NCI-H1092 treated with DMSO at 0.1 percent for 48 hours (cell line): Measurements from ENCODE around the gene MCCC1.
"Not testable (repeated sequence)": the region's sequence is repeated elsewhere in the genome, so short reads cannot be mapped to it uniquely, and the experiment has no call there.

Experiments used
- DNase-seq: peaks from one replicate; lab custom pipeline; 2025; lab: John Stamatoyannopoulos, UW

MCCC1 gene

GRCh38 chr3:183099026-183099837 is at the start of gene MCCC1:
Gene MCCC1 (minus strand): TSS chr3:183099496. CDS start chr3:183099440, 56 bp downstream.
- DNase-seq = peak; percentile 98

GRCh38 chr3:183148056-183148455 is 48.8 kb upstream of the MCCC1 start:
- DNase-seq = no peak

GRCh38 chr3:183144363-183144762 is 45.1 kb upstream of the MCCC1 start:
- DNase-seq = no peak

DNA sequence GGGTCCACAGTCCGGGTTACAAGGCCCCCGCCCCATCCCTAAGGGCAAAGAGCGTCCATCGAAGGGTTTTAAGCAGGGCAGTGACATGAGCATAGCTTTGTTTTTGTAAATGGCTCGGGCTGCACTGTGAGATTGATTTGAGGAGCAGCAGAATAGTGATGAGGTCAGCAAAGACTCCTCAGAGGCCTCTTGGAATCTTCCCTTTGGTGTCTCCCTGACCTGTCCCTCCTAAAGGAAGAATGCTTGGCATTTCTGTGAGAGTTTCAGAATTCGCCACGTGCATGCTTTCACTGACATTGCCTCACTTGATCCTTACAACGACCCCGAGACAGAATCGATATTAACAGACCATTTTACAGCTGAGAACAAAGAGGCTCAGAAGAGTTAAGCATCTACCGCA is 42.9 kb upstream of the MCCC1 start:
- no peak for DNase-seq

- DNase-seq = no peak
Measured at GRCh38 chr3:183134844-183135243, 35.5 kb upstream of the MCCC1 start.

GRCh38 chr3:183132409-183132808 is 33.1 kb upstream of the MCCC1 start:
- no peak for DNase-seq

DNA sequence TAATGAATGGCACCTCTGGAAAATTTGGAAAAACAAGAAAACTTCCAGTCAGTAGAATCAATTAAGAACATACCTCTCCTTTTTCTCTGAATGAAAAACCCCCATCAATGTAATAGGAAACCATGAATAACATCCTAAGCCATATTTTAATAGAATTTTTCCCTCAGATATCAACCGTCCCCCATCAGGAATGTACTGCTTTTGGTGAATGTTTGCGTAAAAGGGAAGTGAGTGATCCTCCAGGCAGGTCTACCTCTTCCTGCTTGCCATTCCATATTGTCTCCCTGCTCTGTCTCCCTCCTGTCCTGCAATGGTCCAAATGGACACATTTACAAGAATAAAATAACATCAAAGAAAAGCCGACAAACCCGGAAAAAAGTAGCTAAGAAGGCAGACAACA is 32.4 kb upstream of the MCCC1 start:
- no peak for DNase-seq

DNA sequence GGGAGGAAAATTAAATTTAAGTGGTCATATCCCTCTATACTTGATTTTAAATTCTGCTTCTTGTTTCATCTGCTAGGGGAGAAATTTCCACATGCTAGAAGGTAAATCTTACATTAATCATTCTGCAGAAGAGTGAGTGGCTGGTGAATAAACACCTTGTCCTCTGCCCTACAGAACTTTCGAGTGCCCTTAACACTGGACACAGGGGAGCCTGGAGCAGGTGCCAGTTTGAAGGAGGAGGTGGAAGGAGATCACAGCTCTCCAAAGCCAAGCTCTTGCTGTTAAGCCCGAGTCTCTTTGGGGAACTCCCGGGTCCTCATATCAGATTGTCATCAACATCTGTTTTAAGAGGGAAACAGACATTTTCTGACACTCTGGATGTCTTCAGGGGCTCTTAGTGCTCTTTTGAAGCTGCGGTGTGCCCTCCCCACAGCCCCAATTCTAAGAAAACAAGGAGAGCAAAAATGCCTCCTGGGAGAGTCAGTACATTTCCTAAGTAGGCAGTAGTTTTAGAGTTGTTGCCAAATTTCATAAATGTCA is 32.0 kb upstream of the MCCC1 start:
- no peak for DNase-seq

DNA sequence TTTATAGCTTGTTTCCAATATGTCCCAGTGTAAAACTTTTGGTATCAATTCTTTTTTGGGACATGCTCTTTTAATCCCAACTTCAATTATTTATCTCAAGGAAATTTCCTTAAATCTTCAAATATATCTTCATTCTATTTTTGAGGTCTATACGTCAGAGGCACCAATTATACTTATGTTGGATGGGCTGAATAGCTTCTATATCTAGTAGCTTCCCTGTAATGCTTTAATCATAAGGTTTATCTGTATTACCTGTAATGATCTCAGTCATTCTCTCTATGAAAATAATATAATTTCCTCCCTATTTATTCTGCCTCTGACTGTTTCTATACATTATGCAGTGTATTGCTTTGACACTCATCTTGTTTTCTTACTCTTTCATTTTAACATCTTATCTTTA is 29.9 kb upstream of the MCCC1 start:
- no peak for DNase-seq

DNA sequence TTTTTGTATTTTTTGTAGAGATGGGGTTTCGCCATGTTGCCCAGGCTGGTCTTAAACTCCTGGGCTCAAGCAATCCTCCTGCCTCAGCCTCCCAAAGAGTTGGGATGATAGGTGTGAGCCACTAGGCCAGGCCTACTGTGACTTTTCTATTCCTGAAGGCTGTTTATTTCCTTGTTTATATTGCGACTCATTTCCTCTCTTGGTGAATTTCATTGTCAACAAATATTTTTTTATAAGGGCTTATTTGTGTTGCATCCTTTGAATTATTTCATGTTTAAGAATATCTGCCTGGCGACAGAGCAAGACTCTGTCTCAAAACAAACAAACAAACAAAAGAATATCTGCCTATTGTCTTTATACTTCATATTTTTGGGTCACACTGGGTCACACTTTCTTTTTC is 29.4 kb upstream of the MCCC1 start:
- DNase-seq = no peak

- DNase-seq = no peak
Measured at GRCh38 chr3:183123891-183124290, 24.6 kb upstream of the MCCC1 start.

DNA sequence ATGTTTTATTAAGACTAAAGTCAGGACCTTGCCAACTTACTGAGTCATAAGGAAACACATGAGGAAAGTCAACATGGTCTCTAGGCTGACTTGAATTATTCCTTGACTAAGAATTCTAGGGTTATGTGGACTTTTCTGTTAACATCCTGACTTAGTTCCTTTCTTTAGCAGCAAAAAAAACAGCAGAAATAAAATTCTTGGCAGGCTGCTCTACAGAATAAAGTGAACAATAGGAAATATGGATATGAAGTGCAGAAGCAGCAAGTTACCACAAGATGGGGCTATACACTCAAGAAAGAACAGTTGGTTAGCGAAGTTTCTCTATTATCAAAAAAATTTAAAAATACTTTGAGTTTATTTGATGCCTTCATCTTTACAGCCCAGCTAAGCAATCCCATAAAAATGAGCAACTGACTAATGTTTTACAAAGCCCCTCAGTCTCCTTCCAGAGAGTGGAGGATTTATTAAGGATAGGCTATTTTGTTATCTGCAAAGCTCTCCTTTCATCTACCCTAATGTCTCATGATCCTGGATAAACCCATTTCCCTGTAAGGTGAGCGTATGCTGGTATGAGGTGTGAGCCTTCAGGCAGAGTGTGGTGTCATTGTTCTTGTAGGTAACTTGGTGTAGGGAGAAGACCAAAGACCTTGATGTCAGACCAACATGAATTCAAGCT is 23.1 kb upstream of the MCCC1 start:
- DNase-seq = peak; percentile 58

- no peak for DNase-seq
Measured at GRCh38 chr3:183120538-183121215, 21.4 kb upstream of the MCCC1 start.

DNA sequence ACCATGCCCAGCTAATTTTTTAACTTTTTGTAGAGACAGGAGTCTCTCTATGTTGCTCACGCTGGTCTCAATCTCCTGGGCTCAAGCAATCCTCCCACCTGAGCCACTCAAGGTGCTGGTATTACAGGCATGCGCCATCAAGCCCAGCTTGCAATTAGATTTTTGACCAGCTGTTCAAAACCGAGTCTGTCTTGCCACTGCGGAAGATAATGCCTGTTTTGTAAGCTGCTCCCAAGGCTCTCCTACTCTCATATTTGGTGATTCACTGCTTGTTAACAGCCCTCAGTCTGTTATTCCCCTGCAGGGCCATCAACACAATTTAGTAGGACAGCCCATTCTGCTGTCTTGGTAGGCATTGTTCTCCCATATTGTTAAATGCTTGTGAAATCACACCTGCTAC is 17.8 kb upstream of the MCCC1 start:
- DNase-seq = no peak

DNA sequence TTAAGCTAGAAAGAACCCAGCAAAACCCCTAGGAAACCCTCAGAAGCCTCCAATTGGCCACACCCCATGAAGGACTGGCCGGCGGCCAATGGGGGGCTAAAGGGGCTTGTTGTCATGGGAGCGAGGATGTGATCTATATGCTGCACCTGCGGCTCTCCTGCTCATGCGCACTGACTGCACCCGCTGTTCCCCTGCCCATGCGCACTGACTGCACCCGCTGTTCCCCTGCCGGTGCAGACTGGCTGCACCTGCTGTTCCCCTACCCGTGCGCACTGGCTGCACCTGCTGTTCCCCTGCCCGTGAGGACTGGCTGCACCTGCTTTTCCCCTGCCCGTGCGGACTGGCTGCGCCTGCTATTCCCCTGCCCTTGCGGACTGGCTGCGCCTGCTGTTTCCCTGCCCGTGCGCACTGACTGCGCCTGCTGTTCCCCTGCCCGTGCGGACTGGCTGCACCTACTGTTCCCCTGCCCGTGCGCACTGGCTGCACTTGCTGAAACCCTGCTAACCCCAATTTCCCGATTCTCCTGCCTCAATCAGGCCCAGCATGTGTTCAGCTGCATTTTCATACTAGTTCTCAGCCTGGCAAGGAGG is 16.8 kb upstream of the MCCC1 start:
- peak; percentile 99 for DNase-seq

GRCh38 chr3:183114384-183115178 is 15.3 kb upstream of the MCCC1 start:
- DNase-seq = peak; percentile 41

- DNase-seq = not testable (repeated sequence)
Measured at GRCh38 chr3:183109847-183110246, 10.6 kb upstream of the MCCC1 start.

GRCh38 chr3:183108470-183108869 is 9.2 kb upstream of the MCCC1 start:
- no peak for DNase-seq

GRCh38 chr3:183108001-183108449 is 8.7 kb upstream of the MCCC1 start:
- DNase-seq = no peak

- DNase-seq = not testable (repeated sequence)
Measured at GRCh38 chr3:183107372-183107771, 8.1 kb upstream of the MCCC1 start.

GRCh38 chr3:183106635-183107034 is 7.3 kb upstream of the MCCC1 start:
- DNase-seq = no peak
